RWPE1 (cell line): ENCODE measurements around the gene CA10.

Source experiments
- CTCF ChIA-PET: fragments of 350-600 bp; sonication (Branson Sonifier 250); formaldehyde crosslinking; extraction: SDS; loops from one replicate; lab custom pipeline; 2021; lab: Yijun Ruan, JAX
- POLR2A ChIA-PET: fragments of 400-600 bp; formaldehyde crosslinking; extraction: SDS; loops from one replicate; lab custom pipeline; 2020; ENCODE audit warnings: antibody characterized with exemption; ENCODE audit not compliant: low non-redundant PET; lab: Yijun Ruan, JAX
- DNase-seq: peaks from one replicate; pipeline ENCODE4 v3.0.0; 2012; ENCODE audit warnings: low spot score
- H3K27ac ChIP-seq: fragments of 450-650 bp; 2 replicates; pipeline ENCODE4 v1.5.1; 2017
- CTCF ChIP-seq: fragments of 450-650 bp; conservative IDR thresholded peaks from 2 replicates; pipeline ENCODE4 v1.5.1; 2017; ENCODE audit warnings: low read depth, mild to moderate bottlenecking

CA10 gene

DNA sequence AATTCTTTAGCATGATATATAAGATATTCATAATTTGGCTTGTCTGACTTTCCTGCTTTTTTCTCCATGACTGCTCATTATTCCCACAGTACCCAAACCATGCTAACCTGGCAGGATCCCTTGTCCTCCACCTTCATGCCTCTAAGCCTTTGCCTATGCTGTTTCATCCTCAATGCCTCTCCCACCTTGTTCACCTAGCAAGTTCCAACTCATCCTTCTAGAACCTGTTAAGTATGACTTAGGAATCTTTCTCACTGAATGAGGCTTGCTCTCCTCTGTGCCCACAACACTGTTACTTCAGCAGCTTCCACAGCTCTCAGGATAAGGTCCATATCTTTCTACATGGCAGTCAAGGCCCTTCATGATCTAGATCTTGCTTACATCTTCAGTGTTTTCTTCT is 34.0 kb downstream of the CA10 start:
- CTCF ChIA-PET: no interaction called here
- TF ChIP-seq CTCF: no peak
- no peak overlapping the region for H3K27ac ChIP-seq
- DNase-seq: no peak
- POLR2A ChIA-PET: no interaction called here

DNA sequence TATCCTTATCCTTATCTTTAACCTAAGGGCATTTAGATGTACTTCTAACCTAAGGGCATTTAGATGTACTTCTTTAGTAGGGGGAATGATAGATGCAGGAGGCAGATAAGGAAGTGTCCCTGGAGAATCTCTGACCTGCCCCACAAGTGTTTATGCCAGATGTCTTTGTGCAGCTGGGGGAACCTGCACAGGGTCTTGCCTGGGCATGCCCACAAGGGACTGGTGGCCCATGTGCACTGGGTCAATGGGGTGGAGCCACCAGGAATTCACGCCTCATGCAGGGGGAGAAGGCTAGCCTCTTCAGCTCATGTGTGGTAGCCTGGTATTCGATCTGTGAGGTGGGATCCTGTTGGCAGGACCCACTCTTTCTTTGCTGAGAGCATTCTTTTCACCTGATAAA is 38.0 kb downstream of the CA10 start:
- no peak for TF ChIP-seq CTCF
- H3K27ac ChIP-seq: no peak overlapping the region
- ChIA-PET CTCF (no interaction called here), POLR2A (no interaction called here)
- DNase-seq: no peak

DNA sequence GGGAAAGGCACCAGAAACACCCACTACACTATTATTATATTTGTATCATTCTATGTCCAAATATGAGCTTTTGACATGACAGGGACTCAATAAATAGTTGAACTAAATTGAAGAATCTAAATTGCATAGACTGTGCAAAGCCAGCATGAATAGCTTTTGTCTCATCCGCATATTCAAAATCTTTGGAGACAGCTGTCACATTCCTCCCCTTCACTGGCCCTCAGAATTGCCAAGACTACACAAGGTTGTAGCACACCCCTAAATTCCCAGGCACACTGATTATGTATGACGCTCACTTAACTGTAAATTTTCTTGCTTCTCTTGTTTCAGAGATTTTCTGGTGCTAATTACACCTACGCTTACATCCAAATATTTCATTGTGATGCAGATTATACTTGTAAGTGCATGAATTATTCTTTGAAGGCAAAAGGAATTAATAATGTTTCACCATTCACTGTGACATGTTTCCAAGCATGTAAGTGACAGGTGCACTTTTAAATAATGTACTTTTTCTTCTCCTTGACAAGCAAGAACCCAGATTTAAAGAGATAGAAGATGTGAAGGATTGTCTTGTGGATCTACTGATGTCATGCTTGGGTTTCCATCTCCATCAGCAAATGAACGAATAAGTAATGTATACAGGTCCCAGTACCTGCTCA is 47.5 kb downstream of the CA10 start:
- POLR2A ChIA-PET: no interaction called here
- CTCF ChIA-PET: interaction anchor here (0.6 kb wide), 1 partner anchor 48 kb away, joined by 3 read pairs; no protein-coding TSS in a partner anchor
- TF ChIP-seq CTCF: no peak
- no peak overlapping the region for H3K27ac ChIP-seq
- DNase-seq: no peak

DNA sequence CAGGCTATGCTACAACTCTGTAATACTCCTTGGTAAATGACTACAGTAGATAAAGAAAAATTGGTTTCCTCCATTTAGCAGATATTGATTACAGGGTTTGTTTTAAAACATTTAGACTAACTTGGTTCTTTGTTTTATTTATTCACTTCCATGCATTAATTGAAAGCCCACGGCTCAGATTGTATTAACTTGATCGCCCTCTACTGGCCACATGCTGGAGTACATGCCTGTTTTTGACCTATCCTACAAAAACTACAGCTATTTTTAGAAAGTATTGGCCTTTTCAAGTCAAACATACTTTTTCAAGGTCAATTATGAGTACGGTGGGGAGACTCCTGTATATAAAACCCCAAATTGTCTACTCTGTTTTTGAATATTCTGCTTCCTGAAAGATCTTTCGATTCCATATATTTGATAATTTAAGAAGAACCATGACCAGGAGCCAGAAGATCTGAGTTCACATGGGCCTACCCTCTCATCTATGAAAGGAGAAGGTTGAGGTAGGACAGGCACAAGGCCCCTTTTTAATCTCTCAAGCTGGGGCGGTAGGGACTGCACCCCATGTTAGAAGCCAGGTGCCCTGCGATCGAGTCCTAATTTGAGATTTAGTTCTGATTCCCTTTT is 51.8 kb downstream of the CA10 start:
- peak; percentile 59 for DNase-seq
- CTCF ChIA-PET: interaction anchor here (0.5 to 2.0 kb wide), 11 partner anchors 31 to 983 kb away, joined by 3 to 16 read pairs (median 3); no protein-coding TSS in a partner anchor
- peak; percentile 87 for TF ChIP-seq CTCF
- POLR2A ChIA-PET: no interaction called here
- H3K27ac ChIP-seq: no peak overlapping the region

GRCh38 chr17:52106072-52106471 is 52.4 kb downstream of the CA10 start:
- H3K27ac ChIP-seq: no peak overlapping the region
- no peak for DNase-seq
- POLR2A ChIA-PET: no interaction called here
- TF ChIP-seq CTCF: no peak
- CTCF ChIA-PET: interaction anchor here (0.5 to 2.0 kb wide), 4 partner anchors 48 to 597 kb away, joined by 3 to 16 read pairs (median 3); no protein-coding TSS in a partner anchor

- no peak for TF ChIP-seq CTCF
- H3K27ac ChIP-seq: no peak overlapping the region
- POLR2A ChIA-PET: no interaction called here
- CTCF ChIA-PET: interaction anchor here (0.7 to 2.8 kb wide), 3 partner anchors 9 to 341 kb away, joined by 3 to 8 read pairs (median 3); no protein-coding TSS in a partner anchor
- DNase-seq: no peak
Measured at GRCh38 chr17:52105591-52105990, 52.9 kb downstream of the CA10 start.
